ENCODE results near the gene VGLL1. TPM values are rescaled to one million over a fixed set of nuclear protein-coding genes. Genes with fewer than 3 reads are reported as not detected.

The VGLL1 gene
- total RNA-seq, 1 experiment from 2014 or later = not detected

DNA sequence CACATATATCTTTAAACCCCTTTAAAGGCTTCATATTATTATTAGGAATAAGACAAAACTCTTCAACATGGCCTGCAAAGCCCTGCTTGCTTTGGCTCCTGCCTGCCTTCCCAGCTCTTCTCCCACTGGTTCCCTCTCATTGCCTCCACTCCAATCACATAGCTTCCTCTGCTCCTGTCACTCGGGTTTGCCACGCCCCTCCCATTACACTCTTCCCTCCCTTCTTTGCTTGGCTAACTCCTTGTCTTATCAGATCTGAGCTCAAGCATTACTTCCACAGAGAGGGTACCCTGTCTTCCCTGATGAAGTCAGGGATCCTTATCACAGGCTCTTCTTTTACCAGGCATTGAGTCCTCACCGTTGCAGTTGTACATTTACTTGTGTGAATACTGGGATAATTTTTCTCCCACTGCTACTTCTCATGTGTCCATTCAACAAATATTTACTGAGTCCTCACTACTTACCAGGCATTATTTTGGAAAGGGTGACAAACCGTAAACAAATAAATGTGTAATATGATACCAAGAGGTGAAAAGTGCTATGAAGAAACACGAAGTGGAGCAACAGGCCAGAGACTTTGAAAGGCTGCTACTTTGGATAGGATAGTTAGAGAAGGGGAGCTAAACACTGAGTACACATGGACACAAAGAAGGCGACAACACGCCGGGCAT lies 3.2 kb upstream of the VGLL1 start:
- H3K4me1 ChIP-seq (ENCODE audit: control insufficient read depth in 1 of 2, insufficient read depth in 2 of 2, low read length in 2 of 2) = peaks cover 0 to 8% of the 10 kb centered on the region in 2 experiments; a peak in 2 of 4 replicates
- no peaks in the 10 kb centered on the region for H3K36me3 ChIP-seq (ENCODE audit: control insufficient read depth in 1 of 2, insufficient read depth in 2 of 2, low read length in 2 of 2)
- no peaks in the 10 kb centered on the region for H3K27me3 ChIP-seq (ENCODE audit: insufficient read depth, low read length)
- no peaks in the 10 kb centered on the region for H3K9me3 ChIP-seq (ENCODE audit: control insufficient read depth in 1 of 2, insufficient read depth in 1 of 2, low read depth in 1 of 2, low read length in 2 of 2)
- H3K9me2 ChIP-seq (ENCODE audit: insufficient read depth) = no peaks in the 10 kb centered on the region
- no peak for DNase-seq (ENCODE audit: low read depth, low spot score)
- no peaks in the 10 kb centered on the region for H4K20me1 ChIP-seq (ENCODE audit: insufficient read depth)
- no peak overlapping the region for H3K4me2 ChIP-seq (ENCODE audit: low read length)
- intact Hi-C loops (cut with micrococcal nuclease) = no loop called here
- no peak overlapping the region for H3K4me3 ChIP-seq (replicated peaks in 1 of 2; ENCODE audit: low read depth in 1 of 2, low read length in 2 of 2)
- CTCF ChIA-PET = no interaction called here
- H2AFZ ChIP-seq (ENCODE audit: low read depth, low read length, poor library complexity, severe bottlenecking) = no peak overlapping the region
- no peaks in the 10 kb centered on the region for H3K79me2 ChIP-seq (ENCODE audit: insufficient read depth, low read length)
- TF ChIP-seq EZH2phosphoT487 (IDR thresholded peaks at IDR 0.05; ENCODE audit: borderline replicate concordance) (no peak), FOSL1 (IDR thresholded peaks at IDR 0.05; ENCODE audit: low read depth) (no peak)
- TF ChIP-seq, protein P1, sequence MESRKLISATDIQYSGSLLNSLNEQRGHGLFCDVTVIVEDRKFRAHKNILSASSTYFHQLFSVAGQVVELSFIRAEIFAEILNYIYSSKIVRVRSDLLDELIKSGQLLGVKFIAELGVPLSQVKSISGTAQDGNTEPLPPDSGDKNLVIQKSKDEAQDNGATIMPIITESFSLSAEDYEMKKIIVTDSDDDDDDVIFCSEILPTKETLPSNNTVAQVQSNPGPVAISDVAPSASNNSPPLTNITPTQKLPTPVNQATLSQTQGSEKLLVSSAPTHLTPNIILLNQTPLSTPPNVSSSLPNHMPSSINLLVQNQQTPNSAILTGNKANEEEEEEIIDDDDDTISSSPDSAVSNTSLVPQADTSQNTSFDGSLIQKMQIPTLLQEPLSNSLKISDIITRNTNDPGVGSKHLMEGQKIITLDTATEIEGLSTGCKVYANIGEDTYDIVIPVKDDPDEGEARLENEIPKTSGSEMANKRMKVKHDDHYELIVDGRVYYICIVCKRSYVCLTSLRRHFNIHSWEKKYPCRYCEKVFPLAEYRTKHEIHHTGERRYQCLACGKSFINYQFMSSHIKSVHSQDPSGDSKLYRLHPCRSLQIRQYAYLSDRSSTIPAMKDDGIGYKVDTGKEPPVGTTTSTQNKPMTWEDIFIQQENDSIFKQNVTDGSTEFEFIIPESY (IDR thresholded peaks at IDR 0.05; ENCODE audit: extremely low read depth, insufficient replicate concordance, low read length) = no peak
- H3K27ac ChIP-seq (ENCODE audit: low read depth, low read length) = no peak overlapping the region
- POLR2A ChIA-PET = no interaction called here
- RAD21 ChIA-PET (ENCODE audit: low non-redundant PET in 1 of 2, low total read pairs in 2 of 2, uncharacterized antibody in 2 of 2, unreplicated experiment in 2 of 2) = no interaction called here
- ATAC-seq = peak; percentile 76
- BruUV-seq (replicated peaks) = no TSS peak
- H3K9ac ChIP-seq (ENCODE audit: low read length) = no peak overlapping the region

DNA sequence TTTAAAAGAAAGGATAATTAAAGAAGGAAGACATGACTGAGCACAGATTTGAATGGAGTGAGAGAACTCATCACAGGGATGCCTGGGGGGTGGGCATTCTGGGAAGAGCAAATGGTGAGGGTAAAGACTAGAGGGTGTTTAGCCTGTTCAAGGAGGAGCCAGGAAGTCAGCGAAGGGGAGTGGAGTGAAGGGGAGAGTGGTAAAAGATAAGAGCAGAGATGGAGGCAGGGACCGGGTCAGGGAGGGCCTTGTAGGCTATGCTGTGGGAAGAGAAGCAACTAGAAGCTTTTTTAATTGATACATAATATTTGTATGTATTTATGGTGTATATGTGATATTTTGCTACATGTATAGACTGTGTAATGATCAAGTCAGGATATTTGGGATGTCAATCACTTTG lies 2.2 kb upstream of the VGLL1 start:
- Histone ChIP-seq H3K4me1 (ENCODE audit: control insufficient read depth in 1 of 2, insufficient read depth in 2 of 2, low read length in 2 of 2) (peaks cover 0 to 8% of the 10 kb centered on the region in 2 experiments; a peak in 2 of 4 replicates), H3K9me3 (ENCODE audit: control insufficient read depth in 1 of 2, insufficient read depth in 1 of 2, low read depth in 1 of 2, low read length in 2 of 2) (no peaks in the 10 kb centered on the region), H2AFZ (ENCODE audit: low read depth, low read length, poor library complexity, severe bottlenecking) (no peak overlapping the region), H4K20me1 (ENCODE audit: insufficient read depth) (no peaks in the 10 kb centered on the region), H3K36me3 (ENCODE audit: control insufficient read depth in 1 of 2, insufficient read depth in 2 of 2, low read length in 2 of 2) (no peaks in the 10 kb centered on the region), H3K4me2 (ENCODE audit: low read length) (no peak overlapping the region), H3K27me3 (ENCODE audit: insufficient read depth, low read length) (no peaks in the 10 kb centered on the region), H3K9ac (ENCODE audit: low read length) (no peak overlapping the region), H3K79me2 (ENCODE audit: insufficient read depth, low read length) (no peaks in the 10 kb centered on the region), H3K9me2 (ENCODE audit: insufficient read depth) (no peaks in the 10 kb centered on the region), H3K27ac (ENCODE audit: low read depth, low read length) (no peak overlapping the region), H3K4me3 (replicated peaks in 1 of 2; ENCODE audit: low read depth in 1 of 2, low read length in 2 of 2) (no peak overlapping the region)
- DNase-seq (ENCODE audit: low read depth, low spot score) = no peak
- ATAC-seq = no peak
- POLR2A ChIA-PET = no interaction called here
- BruUV-seq (replicated peaks) = no TSS peak
- TF ChIP-seq ELF1 (IDR thresholded peaks at IDR 0.05; ENCODE audit: borderline replicate concordance, low read depth) (no peak), SRF (IDR thresholded peaks at IDR 0.05; ENCODE audit: low read depth) (no peak), ZNF274 (IDR thresholded peaks at IDR 0.05; ENCODE audit: low read depth, low read length) (no peak), ZFX (IDR thresholded peaks at IDR 0.05) (no peak), SP1 (IDR thresholded peaks at IDR 0.05; ENCODE audit: low read depth) (no peak), RAD21 (IDR thresholded peaks at IDR 0.05; ENCODE audit: low read depth) (no peak), JUND (IDR thresholded peaks at IDR 0.05) (no peak), EZH2 (IDR thresholded peaks at IDR 0.05) (no peak)
- TF ChIP-seq, protein P2, sequence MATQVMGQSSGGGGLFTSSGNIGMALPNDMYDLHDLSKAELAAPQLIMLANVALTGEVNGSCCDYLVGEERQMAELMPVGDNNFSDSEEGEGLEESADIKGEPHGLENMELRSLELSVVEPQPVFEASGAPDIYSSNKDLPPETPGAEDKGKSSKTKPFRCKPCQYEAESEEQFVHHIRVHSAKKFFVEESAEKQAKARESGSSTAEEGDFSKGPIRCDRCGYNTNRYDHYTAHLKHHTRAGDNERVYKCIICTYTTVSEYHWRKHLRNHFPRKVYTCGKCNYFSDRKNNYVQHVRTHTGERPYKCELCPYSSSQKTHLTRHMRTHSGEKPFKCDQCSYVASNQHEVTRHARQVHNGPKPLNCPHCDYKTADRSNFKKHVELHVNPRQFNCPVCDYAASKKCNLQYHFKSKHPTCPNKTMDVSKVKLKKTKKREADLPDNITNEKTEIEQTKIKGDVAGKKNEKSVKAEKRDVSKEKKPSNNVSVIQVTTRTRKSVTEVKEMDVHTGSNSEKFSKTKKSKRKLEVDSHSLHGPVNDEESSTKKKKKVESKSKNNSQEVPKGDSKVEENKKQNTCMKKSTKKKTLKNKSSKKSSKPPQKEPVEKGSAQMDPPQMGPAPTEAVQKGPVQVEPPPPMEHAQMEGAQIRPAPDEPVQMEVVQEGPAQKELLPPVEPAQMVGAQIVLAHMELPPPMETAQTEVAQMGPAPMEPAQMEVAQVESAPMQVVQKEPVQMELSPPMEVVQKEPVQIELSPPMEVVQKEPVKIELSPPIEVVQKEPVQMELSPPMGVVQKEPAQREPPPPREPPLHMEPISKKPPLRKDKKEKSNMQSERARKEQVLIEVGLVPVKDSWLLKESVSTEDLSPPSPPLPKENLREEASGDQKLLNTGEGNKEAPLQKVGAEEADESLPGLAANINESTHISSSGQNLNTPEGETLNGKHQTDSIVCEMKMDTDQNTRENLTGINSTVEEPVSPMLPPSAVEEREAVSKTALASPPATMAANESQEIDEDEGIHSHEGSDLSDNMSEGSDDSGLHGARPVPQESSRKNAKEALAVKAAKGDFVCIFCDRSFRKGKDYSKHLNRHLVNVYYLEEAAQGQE (IDR thresholded peaks at IDR 0.05; ENCODE audit: low read depth) = no peak
- CTCF ChIA-PET = no interaction called here
- RAD21 ChIA-PET (ENCODE audit: low non-redundant PET in 1 of 2, low total read pairs in 2 of 2, uncharacterized antibody in 2 of 2, unreplicated experiment in 2 of 2) = no interaction called here
- intact Hi-C loops (cut with micrococcal nuclease) = no loop called here
